AG04449 (cell line): ENCODE results near the gene HOMER2.

Source experiments
- CTCF ChIA-PET: fragments of 350-600 bp; formaldehyde crosslinking; extraction: SDS; loops from one replicate; lab custom pipeline; 2021; ENCODE audit warnings: antibody characterized with exemption; lab: Yijun Ruan, JAX
- POLR2A ChIA-PET: fragments of 400-600, 350-600 bp; formaldehyde crosslinking; extraction: SDS; loops from one replicate; lab custom pipeline; 2020; ENCODE audit warnings: antibody characterized with exemption, inconsistent platforms; lab: Yijun Ruan, JAX
- DNase-seq: peaks from one replicate; pipeline ENCODE4 v3.0.0-alpha.2; 2010; ENCODE audit warnings: low read depth, low spot score
- H3K4me3 ChIP-seq: 2 replicates; pipeline ENCODE4 v1.5.1; 2011; ENCODE audit warnings: low read depth, mild to moderate bottlenecking, control low read depth, low read length
- TF ChIP-seq, protein P1 (sequence below): IDR thresholded peaks from one replicate; pipeline ENCODE4 v1.5.1; 2011; ENCODE audit warnings: mild to moderate bottlenecking, moderate library complexity, low read length, control low read depth, inconsistent platforms; ENCODE audit not compliant: insufficient read depth; ENCODE audit errors: missing control alignments

Gene HOMER2

DNA sequence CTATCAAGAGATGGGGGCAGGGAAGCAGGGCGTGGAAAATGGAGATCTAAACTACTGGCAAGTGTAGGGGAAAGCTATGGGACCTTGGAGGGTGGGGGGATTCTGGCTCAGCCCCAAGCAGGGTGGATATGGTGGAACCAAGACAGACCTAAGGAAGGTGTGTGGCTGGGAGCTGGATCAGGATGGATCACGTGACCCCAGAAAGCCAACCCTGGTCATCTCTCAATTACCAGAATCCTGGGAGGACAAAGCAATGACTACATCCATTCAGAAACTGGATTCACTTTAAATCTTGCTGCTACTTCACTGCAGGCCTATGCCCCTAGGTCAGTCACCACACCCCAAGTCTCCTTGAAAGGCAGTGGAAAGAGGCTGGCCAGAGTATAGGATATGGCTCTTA, 74.7 kb downstream of the HOMER2 start:
- POLR2A ChIA-PET = no interaction called here
- DNase-seq = no peak
- H3K4me3 ChIP-seq = no peak overlapping the region
- CTCF ChIA-PET = interaction anchor here (1.0 to 1.5 kb wide), 2 partner anchors 11 to 13 kb away, joined by 3 to 5 read pairs; no protein-coding TSS in a partner anchor
- TF ChIP-seq, protein P1, sequence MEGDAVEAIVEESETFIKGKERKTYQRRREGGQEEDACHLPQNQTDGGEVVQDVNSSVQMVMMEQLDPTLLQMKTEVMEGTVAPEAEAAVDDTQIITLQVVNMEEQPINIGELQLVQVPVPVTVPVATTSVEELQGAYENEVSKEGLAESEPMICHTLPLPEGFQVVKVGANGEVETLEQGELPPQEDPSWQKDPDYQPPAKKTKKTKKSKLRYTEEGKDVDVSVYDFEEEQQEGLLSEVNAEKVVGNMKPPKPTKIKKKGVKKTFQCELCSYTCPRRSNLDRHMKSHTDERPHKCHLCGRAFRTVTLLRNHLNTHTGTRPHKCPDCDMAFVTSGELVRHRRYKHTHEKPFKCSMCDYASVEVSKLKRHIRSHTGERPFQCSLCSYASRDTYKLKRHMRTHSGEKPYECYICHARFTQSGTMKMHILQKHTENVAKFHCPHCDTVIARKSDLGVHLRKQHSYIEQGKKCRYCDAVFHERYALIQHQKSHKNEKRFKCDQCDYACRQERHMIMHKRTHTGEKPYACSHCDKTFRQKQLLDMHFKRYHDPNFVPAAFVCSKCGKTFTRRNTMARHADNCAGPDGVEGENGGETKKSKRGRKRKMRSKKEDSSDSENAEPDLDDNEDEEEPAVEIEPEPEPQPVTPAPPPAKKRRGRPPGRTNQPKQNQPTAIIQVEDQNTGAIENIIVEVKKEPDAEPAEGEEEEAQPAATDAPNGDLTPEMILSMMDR = no peak

DNA sequence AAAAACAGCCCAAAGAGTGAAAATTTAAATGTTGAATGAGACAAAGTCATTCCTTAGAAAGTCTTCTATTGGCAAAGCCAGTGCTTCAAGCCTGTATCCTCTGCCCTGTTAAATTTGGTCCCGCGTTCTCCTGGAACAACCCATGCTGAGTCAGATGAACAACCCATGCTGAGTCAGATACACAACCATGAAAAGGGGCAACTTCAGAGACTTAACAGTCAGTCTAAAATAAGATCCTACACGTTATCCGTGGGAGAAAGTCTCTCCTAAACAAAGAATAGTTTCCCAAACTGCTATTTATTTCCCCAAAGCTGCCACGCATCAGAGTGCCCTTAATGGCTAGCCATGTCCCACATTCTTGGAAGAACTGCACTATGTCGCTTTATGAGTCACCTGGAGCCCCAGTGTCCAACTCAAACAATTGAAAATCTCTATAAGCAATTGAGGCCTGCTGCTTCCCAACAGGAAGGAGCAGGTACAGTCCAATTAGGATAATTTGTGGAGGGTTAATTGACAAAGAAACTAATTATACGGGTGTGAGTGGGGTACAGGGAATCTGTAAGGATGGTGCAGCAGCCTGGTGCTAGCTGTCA, 77.0 kb downstream of the HOMER2 start:
- no peak for DNase-seq
- CTCF ChIA-PET = no interaction called here
- TF ChIP-seq, protein P1 = no peak
- POLR2A ChIA-PET = no interaction called here
- no peak overlapping the region for H3K4me3 ChIP-seq

DNA sequence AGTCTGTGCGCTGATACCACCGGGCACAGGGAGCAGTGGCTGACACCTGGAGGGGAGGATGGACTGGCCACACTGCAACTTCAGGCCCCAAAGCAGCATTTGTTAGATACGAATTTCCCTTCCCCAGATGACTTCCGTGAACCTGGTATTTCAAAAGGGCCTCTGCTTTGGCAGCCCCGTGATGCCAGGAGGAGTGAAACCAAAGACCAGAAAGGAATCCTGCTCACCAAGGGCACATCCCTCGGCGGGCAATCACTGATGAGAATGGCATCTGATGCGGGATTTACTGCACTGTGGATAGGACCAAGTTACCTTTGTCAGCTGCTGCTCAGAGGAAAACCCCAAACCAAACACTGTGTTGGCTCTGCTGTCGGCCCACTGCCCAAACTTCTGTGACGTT, 77.6 kb downstream of the HOMER2 start:
- ChIA-PET CTCF (no interaction called here), POLR2A (no interaction called here)
- no peak for DNase-seq
- TF ChIP-seq, protein P1 = no peak
- no peak overlapping the region for H3K4me3 ChIP-seq

DNA sequence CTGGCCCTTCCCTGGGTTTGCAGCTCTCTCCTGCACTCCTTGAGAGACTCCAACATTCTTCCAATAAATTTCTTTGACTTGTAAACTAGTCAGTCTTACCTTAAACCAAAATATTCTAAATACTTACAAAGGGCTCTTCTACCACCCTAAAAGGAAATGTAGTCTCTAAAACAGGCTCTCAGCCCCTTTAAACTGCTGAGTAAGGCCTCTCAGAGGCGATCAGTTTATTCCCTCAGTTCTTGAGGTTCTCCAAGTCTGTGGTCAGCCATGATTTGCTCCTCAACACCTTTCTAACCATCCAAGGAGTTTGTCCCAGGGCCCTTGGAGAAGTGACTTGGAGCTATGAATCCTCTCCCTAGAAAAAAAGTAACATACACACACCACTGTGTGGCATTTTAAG, 78.3 kb downstream of the HOMER2 start:
- no peak for DNase-seq
- TF ChIP-seq, protein P1 = no peak
- no peak overlapping the region for H3K4me3 ChIP-seq
- ChIA-PET POLR2A (no interaction called here), CTCF (no interaction called here)

DNA sequence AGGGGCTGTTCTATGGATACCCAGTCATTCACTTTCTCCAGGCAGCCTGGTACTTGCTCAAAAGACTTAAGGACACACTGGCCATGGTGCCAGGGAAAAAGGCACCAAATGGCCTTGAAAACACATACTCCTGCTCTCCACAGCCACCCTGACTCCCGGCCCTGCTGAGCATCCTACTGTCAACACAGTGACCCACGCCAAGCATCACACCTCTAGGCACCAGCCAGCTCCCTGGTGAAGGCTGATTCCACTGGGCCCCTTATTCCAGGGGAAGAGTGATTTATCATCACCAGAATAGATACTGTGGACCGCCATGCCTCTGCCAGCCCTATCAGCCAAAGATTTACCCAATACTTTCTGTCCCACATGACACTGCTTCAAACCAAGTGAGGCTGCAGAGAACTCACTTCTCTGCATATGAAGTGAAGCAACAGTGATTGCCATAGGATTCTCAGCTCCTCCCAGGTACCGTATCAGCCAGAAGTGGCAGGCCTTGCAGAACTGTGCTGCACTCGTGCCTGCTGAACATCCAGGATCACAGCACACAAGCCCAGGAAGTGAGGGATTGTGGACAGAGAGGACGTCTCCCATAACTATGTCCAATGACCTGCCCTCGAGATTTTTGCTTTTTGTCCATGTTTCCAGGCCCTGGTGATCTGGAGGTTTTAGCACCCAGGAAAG, 79.4 kb downstream of the HOMER2 start:
- CTCF ChIA-PET = no interaction called here

More for the DNA sequence above, 79.4 kb downstream of the HOMER2 start:
- no peak for DNase-seq
- H3K4me3 ChIP-seq = no peak overlapping the region
- TF ChIP-seq, protein P1 = no peak
- POLR2A ChIA-PET = no interaction called here
